Measurements from ENCODE around the gene DIMT1. TPM values are rescaled to one million over a fixed set of nuclear protein-coding genes. Genes with fewer than 3 reads are reported as not detected.

The DIMT1 gene
- total RNA-seq, 4 donors from 2014 or later = 6.0 to 13.1 (median 8.7) TPM

DNA sequence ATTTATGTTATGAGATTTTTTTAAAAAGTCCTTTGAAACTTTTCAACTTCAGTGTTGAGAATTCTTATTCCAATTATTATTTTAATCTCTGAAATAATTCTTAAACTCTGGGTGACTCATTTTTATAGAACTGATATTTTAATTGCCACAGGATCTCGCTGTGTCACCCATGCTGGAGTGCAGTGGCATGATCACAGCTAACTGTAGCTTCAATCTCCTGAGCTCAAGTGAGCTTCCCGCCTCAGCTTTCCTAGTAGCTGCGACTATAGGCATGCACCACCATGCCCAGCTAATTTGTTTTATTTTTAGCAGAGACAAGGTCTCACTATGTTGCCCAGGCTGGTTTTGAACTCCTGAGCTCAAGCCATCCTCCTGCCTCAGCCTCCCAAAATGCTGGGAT is 41.0 kb downstream of the DIMT1 start:
- TF ChIP-seq EP300 (IDR thresholded peaks at IDR 0.05; ENCODE audit: low read depth) (no peak), POLR2A (IDR thresholded peaks at IDR 0.05) (no peak), POLR2AphosphoS5 (IDR thresholded peaks at IDR 0.05) (no peak)
- TF ChIP-seq, protein P1, sequence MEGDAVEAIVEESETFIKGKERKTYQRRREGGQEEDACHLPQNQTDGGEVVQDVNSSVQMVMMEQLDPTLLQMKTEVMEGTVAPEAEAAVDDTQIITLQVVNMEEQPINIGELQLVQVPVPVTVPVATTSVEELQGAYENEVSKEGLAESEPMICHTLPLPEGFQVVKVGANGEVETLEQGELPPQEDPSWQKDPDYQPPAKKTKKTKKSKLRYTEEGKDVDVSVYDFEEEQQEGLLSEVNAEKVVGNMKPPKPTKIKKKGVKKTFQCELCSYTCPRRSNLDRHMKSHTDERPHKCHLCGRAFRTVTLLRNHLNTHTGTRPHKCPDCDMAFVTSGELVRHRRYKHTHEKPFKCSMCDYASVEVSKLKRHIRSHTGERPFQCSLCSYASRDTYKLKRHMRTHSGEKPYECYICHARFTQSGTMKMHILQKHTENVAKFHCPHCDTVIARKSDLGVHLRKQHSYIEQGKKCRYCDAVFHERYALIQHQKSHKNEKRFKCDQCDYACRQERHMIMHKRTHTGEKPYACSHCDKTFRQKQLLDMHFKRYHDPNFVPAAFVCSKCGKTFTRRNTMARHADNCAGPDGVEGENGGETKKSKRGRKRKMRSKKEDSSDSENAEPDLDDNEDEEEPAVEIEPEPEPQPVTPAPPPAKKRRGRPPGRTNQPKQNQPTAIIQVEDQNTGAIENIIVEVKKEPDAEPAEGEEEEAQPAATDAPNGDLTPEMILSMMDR (IDR thresholded peaks at IDR 0.05) = no peak

DNA sequence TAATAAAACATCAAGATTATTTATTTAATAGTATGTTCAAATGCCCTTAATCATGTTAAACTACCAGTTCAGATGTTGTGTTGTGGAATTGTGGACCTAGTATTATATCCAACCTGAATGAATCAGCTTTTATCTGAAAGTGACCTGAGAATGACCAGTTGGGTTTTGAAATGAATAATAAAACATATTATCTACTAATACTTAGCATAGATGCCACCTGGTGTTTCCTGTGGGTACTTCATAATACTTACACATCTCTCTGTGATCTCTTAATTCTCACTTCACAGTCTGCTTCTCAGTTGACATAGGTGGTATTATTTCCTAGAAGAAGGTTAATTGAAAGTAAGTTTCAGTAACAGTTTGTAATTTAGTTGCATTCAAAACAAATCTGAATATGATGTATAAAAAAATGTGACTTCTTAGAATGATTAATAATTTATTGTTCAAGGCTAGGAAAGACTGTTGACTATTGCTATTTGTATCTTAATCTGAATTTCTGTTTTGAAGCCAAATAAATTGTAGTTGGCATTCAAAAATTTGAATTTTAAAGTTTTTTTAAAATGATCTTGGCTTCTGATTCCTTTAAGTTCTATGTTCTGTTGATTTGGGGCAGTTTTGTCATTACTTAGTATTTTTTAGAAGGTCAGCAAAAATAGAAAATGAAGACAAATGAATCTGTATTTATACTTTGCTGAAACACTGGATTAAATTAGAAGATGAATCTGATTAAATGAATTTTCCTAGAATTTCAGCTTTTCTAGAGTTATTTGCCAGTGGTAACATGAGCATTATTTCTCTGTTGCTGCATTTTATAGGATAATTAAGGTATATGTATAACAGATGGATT is 49.5 kb downstream of the DIMT1 start:
- TF ChIP-seq, protein P1 (IDR thresholded peaks at IDR 0.05) = peak; percentile 58 to 69 (median 64)
- no peak for TF ChIP-seq EP300 (IDR thresholded peaks at IDR 0.05; ENCODE audit: low read depth)
- Histone ChIP-seq H3K4me1 (no peaks in the 10 kb centered on the region), H3K9me3 (no peaks in the 10 kb centered on the region), H3K27ac (no peak overlapping the region), H3K4me3 (no peak overlapping the region), H3K36me3 (peaks cover 0 to 30% (median 9%) of the 10 kb centered on the region in 4 donors), H3K27me3 (no peaks in the 10 kb centered on the region)
- in situ Hi-C loops (cut with MboI; ENCODE audit: low pct_ligation_motif_present in 1 of 4, low pct_unique_long_range_greater_than_20kb in 1 of 4, low sequenced_read_pairs in 3 of 4) (loop anchor here in 2 of 4 donors (10.0 kb wide), 2 partner anchors 129 to 139 kb away; no protein-coding TSS in a partner anchor), intact Hi-C loops (cut with DNase I; ENCODE audit: low total_unique reads) (loop anchor here (10.0 kb wide), 1 partner anchor 139 kb away; no protein-coding TSS in a partner anchor)
- DNase-seq = no peak

More for the DNA sequence above, 41.0 kb downstream of the DIMT1 start:
- Histone ChIP-seq H3K27ac (no peak overlapping the region), H3K36me3 (peaks cover 0 to 61% (median 19%) of the 10 kb centered on the region in 4 donors), H3K4me1 (no peaks in the 10 kb centered on the region), H3K9me3 (no peaks in the 10 kb centered on the region), H3K27me3 (no peaks in the 10 kb centered on the region), H3K4me3 (no peak overlapping the region)
- 99 to 100% methylated on average over 1 to 3 of the region's 3 CpGs for WGBS, 2 donors (ENCODE audit: low coverage in 1 of 2)
- in situ Hi-C loops (cut with MboI; ENCODE audit: low pct_ligation_motif_present in 1 of 4, low pct_unique_long_range_greater_than_20kb in 1 of 4, low sequenced_read_pairs in 3 of 4) = no loop called here
- no peak for DNase-seq
- intact Hi-C loops (cut with DNase I; ENCODE audit: low total_unique reads) = no loop called here

DNA sequence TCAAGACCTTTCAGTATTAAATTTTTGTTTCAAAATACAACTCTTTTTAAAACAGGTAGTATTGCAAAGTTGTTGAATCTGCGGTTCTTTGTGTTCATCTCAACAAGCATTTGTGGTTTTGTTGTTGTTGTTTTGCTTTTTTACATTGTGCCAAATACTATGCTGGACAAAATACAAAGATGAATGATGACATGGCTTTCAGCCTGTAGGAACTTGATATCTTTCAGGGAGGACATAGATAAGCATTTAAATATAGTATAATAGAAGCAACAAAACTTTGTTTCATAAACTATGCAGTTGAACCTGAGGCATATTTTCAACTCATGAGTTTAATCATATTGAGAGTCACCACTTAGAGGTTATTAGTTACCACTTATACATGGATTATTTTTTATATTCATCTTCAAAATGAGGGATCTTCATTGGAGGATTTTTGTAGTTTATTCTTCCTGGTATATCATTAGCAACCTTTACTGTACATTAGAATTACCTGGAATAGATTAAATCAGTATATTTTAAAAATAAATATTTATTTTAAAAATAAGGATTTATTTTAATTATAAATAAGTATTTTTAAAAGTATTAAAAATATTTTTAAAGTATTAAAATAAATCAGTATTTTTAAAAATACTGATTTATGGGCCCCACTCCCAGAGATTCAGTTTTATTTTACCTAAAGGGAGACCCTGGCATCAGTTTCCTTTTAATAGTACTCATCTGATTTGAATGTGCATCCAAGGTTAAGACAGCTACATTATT is 54.8 kb downstream of the DIMT1 start:
- no peak for TF ChIP-seq POLR2AphosphoS5 (IDR thresholded peaks at IDR 0.05)
- no peak for TF ChIP-seq EP300 (IDR thresholded peaks at IDR 0.05; ENCODE audit: low read depth)
- TF ChIP-seq, protein P1 (IDR thresholded peaks at IDR 0.05) = no peak
- no peak for TF ChIP-seq POLR2A (IDR thresholded peaks at IDR 0.05)
- Histone ChIP-seq H3K36me3 (peaks cover 0 to 30% (median 7%) of the 10 kb centered on the region in 4 donors), H3K4me3 (no peak overlapping the region), H3K27me3 (no peaks in the 10 kb centered on the region), H3K9me3 (no peaks in the 10 kb centered on the region), H3K27ac (no peak overlapping the region), H3K4me1 (peaks cover 0 to 7% (median 0%) of the 10 kb centered on the region in 4 donors)
- intact Hi-C loops (cut with DNase I; ENCODE audit: low total_unique reads) = no loop called here
- 91 to 94% methylated on average over 1 of the region's 1 CpG for WGBS, 2 donors (ENCODE audit: low coverage in 1 of 2)
- in situ Hi-C loops (cut with MboI; ENCODE audit: low pct_ligation_motif_present in 1 of 4, low pct_unique_long_range_greater_than_20kb in 1 of 4, low sequenced_read_pairs in 3 of 4) = no loop called here
- no peak for DNase-seq

DNA sequence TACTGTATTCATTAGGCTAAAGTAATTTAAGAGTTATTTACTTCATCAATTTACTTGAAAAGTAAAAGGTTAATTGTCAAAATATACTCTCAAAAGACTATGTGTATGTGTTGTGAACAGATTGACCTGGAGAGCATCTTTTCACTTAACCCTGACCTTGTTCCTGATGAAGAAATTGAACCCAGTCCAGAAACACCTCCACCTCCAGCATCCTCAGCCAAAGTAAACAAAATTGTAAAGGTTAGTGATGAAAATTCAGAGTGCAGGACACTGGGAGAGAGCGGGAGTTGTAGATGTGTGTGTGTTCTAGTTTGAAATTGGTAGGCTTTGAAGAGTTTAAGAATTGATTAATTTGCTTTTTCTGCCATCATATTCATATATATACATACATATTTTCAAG is 55.8 kb downstream of the DIMT1 start:
- peaks cover 0 to 23% (median 6%) of the 10 kb centered on the region in 4 donors for H3K36me3 ChIP-seq
- no peaks in the 10 kb centered on the region for H3K9me3 ChIP-seq
- H3K27me3 ChIP-seq = no peaks in the 10 kb centered on the region
- intact Hi-C loops (cut with DNase I; ENCODE audit: low total_unique reads) (no loop called here), in situ Hi-C loops (cut with MboI; ENCODE audit: low pct_ligation_motif_present in 1 of 4, low pct_unique_long_range_greater_than_20kb in 1 of 4, low sequenced_read_pairs in 3 of 4) (no loop called here)
- peaks cover 0 to 7% (median 0%) of the 10 kb centered on the region in 4 donors for H3K4me1 ChIP-seq
- no peak overlapping the region for H3K4me3 ChIP-seq
- DNase-seq = no peak
- TF ChIP-seq EP300 (IDR thresholded peaks at IDR 0.05; ENCODE audit: low read depth) (no peak), POLR2AphosphoS5 (IDR thresholded peaks at IDR 0.05) (no peak), POLR2A (IDR thresholded peaks at IDR 0.05) (no peak)
- TF ChIP-seq, protein P1 (IDR thresholded peaks at IDR 0.05) = no peak
- no peak overlapping the region for H3K27ac ChIP-seq
- 92% methylated on average over 1 of the region's 1 CpG for WGBS, 2 donors (ENCODE audit: low coverage in 1 of 2)
